GM23338 (cell line): ENCODE measurements around the gene SLX9. TPM values are rescaled to one million over a fixed set of nuclear protein-coding genes. Genes with fewer than 3 reads are reported as not detected.

Source experiments
- ATAC-seq: fragments of 200-7000 bp; cut with Tn5 transposase; 3 replicates; pipeline ENCODE4 v1.9.1; 2020
- DNase-seq: peaks from one replicate; pipeline ENCODE4 v3.0.0-alpha.2; 2015; ENCODE audit warnings: low spot score
- H2AFZ ChIP-seq: fragments of 200-600 bp; sonication (generic); 2 replicates; pipeline ENCODE4 v1.8.0; 2016; ENCODE audit warnings: antibody characterized with exemption, mild to moderate bottlenecking, moderate library complexity
- H3F3A ChIP-seq: fragments of 200-600 bp; sonication (generic); replicated peaks from 2 replicates; pipeline ENCODE4 v1.8.0; 2017; ENCODE audit warnings: antibody characterized with exemption, mixed run types, low read depth
- H3K27ac ChIP-seq: fragments of 200-600 bp; sonication (generic); 2 replicates; pipeline ENCODE4 v1.6.1; 2016; ENCODE audit warnings: low read depth
- H3K27me3 ChIP-seq: fragments of 200-600 bp; sonication (generic); 2 replicates; pipeline ENCODE4 v1.8.0; 2016; ENCODE audit warnings: mild to moderate bottlenecking, mixed run types, moderate library complexity; ENCODE audit not compliant: insufficient read depth
- H3K36me3 ChIP-seq: fragments of 200-600 bp; sonication (generic); 2 replicates; pipeline ENCODE4 v1.8.0; 2016; ENCODE audit warnings: mild to moderate bottlenecking; ENCODE audit not compliant: insufficient read depth
- H3K4me1 ChIP-seq: fragments of 200-600 bp; sonication (generic); 2 replicates; pipeline ENCODE4 v1.8.0; 2016; ENCODE audit warnings: mild to moderate bottlenecking, moderate library complexity; ENCODE audit not compliant: insufficient read depth
- H3K4me2 ChIP-seq: fragments of 200-600 bp; sonication (generic); 2 replicates; pipeline ENCODE4 v1.7.1; 2017; ENCODE audit warnings: mixed run types
- H3K4me3 ChIP-seq: fragments of 200-600 bp; sonication (generic); 2 replicates; pipeline ENCODE4 v1.6.1; 2016; ENCODE audit warnings: mixed run types
- H3K79me2 ChIP-seq: fragments of 200-600 bp; sonication (generic); replicated peaks from 2 replicates; pipeline ENCODE4 v1.8.0; 2017; ENCODE audit warnings: mild to moderate bottlenecking; ENCODE audit not compliant: insufficient read depth
- H3K9me2 ChIP-seq: fragments of 200-600 bp; sonication (generic); 2 replicates; pipeline ENCODE4 v1.8.0; 2017; ENCODE audit not compliant: insufficient read depth
- H4K20me1 ChIP-seq: fragments of 200-600 bp; sonication (generic); replicated peaks from 2 replicates; pipeline ENCODE4 v1.8.0; 2017; ENCODE audit warnings: mild to moderate bottlenecking; ENCODE audit not compliant: insufficient read depth
- H3K27ac Mint-ChIP-seq: 2 replicates; pipeline ENCODE4 v1.8.0; 2020; ENCODE audit warnings: inconsistent platforms, mild to moderate bottlenecking, moderate library complexity, mixed read lengths
- H3K27me3 Mint-ChIP-seq: 3 replicates; pipeline ENCODE4 v1.8.0; 2022; ENCODE audit warnings: low read depth, mild to moderate bottlenecking, moderate library complexity, mixed read lengths, inconsistent platforms; ENCODE audit not compliant: insufficient read depth, poor library complexity
- H3K36me3 Mint-ChIP-seq: 3 replicates; pipeline ENCODE4 v1.8.0; 2021; ENCODE audit warnings: low read depth, mild to moderate bottlenecking, inconsistent platforms, moderate library complexity, mixed read lengths
- H3K4me1 Mint-ChIP-seq: 3 replicates; pipeline ENCODE4 v1.8.0; 2020; ENCODE audit warnings: mild to moderate bottlenecking, inconsistent platforms, mixed read lengths
- H3K4me3 Mint-ChIP-seq: 3 replicates; pipeline ENCODE4 v1.8.0; 2021; ENCODE audit warnings: moderate library complexity, mild to moderate bottlenecking, inconsistent platforms, mixed read lengths
- H3K9me3 Mint-ChIP-seq: 3 replicates; pipeline ENCODE4 v1.8.0; 2020; ENCODE audit warnings: moderate library complexity, mild to moderate bottlenecking, inconsistent platforms, mixed read lengths
- CREB1 ChIP-seq: fragments of 250-450 bp; sonication (Bioruptor Pico); IDR thresholded peaks from 2 replicates; pipeline ENCODE4 v1.5.0; 2020; ENCODE audit warnings: low read depth, mild to moderate bottlenecking, moderate library complexity
- CTCF ChIP-seq, 2 experiments: fragments of 200-600 bp in 1 of 2; sonication (generic) in 1 of 2; conservative IDR thresholded peaks; 2 replicates each; pipeline versions ENCODE4 v1.5.1 to v1.6.1; 2016 to 2017; ENCODE audit warnings: antibody characterized with exemption in 2 of 2, low read depth in 2 of 2, mild to moderate bottlenecking in 2 of 2, moderate library complexity in 1 of 2
- ETS1 ChIP-seq: IDR thresholded peaks from 2 replicates; pipeline ENCODE4 v1.6.1; 2016; ENCODE audit warnings: antibody characterized with exemption
- EZH2 ChIP-seq: fragments of 200-600 bp; sonication (generic); IDR thresholded peaks from one replicate; pipeline ENCODE4 v1.8.0; 2017; ENCODE audit warnings: antibody characterized with exemption, mild to moderate bottlenecking, low read depth; ENCODE audit not compliant: unreplicated experiment
- EZH2phosphoT487 ChIP-seq: fragments of 200-600 bp; sonication (generic); IDR thresholded peaks from one replicate; pipeline ENCODE4 v1.8.1; 2018; ENCODE audit warnings: antibody characterized with exemption; ENCODE audit not compliant: unreplicated experiment
- JUNB ChIP-seq: IDR thresholded peaks from one replicate; pipeline ENCODE4 v1.6.1; 2016; ENCODE audit warnings: antibody characterized with exemption; ENCODE audit not compliant: unreplicated experiment
- NANOG ChIP-seq: IDR thresholded peaks from 2 replicates; pipeline ENCODE4 v1.6.1; 2016; ENCODE audit warnings: antibody characterized with exemption, borderline replicate concordance
- POLR2AphosphoS5 ChIP-seq: IDR thresholded peaks from 2 replicates; pipeline ENCODE4 v1.6.1; 2016; ENCODE audit warnings: antibody characterized with exemption, low read depth
- STAT1 ChIP-seq: IDR thresholded peaks from one replicate; pipeline ENCODE4 v1.6.1; 2016; ENCODE audit warnings: antibody characterized with exemption; ENCODE audit not compliant: unreplicated experiment
- ZNF114 ChIP-seq: fragments of 250-450 bp; sonication (Bioruptor Pico); IDR thresholded peaks from 2 replicates; pipeline ENCODE4 v1.5.0; 2020; ENCODE audit warnings: mild to moderate bottlenecking, moderate library complexity
- ZNF331 ChIP-seq: fragments of 250-450 bp; sonication (Bioruptor Pico); IDR thresholded peaks from 2 replicates; pipeline ENCODE4 v1.5.0; 2020; ENCODE audit warnings: low read depth, mild to moderate bottlenecking, moderate library complexity
- polyA plus RNA-seq: library from polyadenylated mRNA; unstranded; fragments of >200 nt; fragmentation: Nextera tagmentation; extraction: Ambion mirVana; gene quantifications from 2 replicates; pipeline ENCODE4 v1.2.1, GENCODE V29; 2016
- total RNA-seq: library from RNA; depleted of rRNA; stranded (reverse); fragments of >200 nt; shearing (Covaris generic); gene quantifications from 2 replicates; pipeline ENCODE4 v1.2.3, GENCODE V29; 2014
- TF ChIP-seq, protein P1 (sequence below): IDR thresholded peaks from one replicate; pipeline ENCODE4 v1.6.1; 2018; ENCODE audit warnings: antibody characterized with exemption; ENCODE audit not compliant: unreplicated experiment
- TF ChIP-seq, protein P2 (sequence below): fragments of 250-450 bp; sonication (Bioruptor Pico); IDR thresholded peaks from 2 replicates; pipeline ENCODE4 v1.5.0; 2020; ENCODE audit warnings: mild to moderate bottlenecking, moderate library complexity

Gene SLX9
- total and polyA plus RNA-seq, 2 experiments from 2014 or later = 41.5 to 46.9 TPM

- peaks cover 30% of the 10 kb centered on the region for H4K20me1 ChIP-seq
- H3K9me2 ChIP-seq = no peaks in the 10 kb centered on the region
- H3K79me2 ChIP-seq = peaks cover 42% of the 10 kb centered on the region
- H3K9me3 Mint-ChIP-seq = no peaks in the 10 kb centered on the region
- no peak overlapping the region for H3K4me3 Mint-ChIP-seq
- H3K4me2 ChIP-seq = no peak overlapping the region
- no peak overlapping the region for H3K4me3 ChIP-seq
- H3K36me3 ChIP-seq = peaks cover 13% of the 10 kb centered on the region; the same call in 1 of the 2 replicates
- peaks cover 17% of the 10 kb centered on the region for H3K4me1 Mint-ChIP-seq
- H3K27me3 Mint-ChIP-seq = peaks cover 2% of the 10 kb centered on the region
- ATAC-seq (no peak), DNase-seq (no peak)
- H3F3A ChIP-seq = no peaks in the 10 kb centered on the region
- H3K27me3 ChIP-seq = no peaks in the 10 kb centered on the region
- H2AFZ ChIP-seq = no peak overlapping the region
- peaks cover 43% of the 10 kb centered on the region for H3K36me3 Mint-ChIP-seq
- peak overlapping the region; percentile 63; the same call in 1 of the 2 replicates for H3K27ac Mint-ChIP-seq
- H3K27ac ChIP-seq = no peak overlapping the region
- H3K4me1 ChIP-seq = no peaks in the 10 kb centered on the region
- no peak for TF ChIP-seq NANOG
- no peak for TF ChIP-seq STAT1
- TF ChIP-seq, protein P1, sequence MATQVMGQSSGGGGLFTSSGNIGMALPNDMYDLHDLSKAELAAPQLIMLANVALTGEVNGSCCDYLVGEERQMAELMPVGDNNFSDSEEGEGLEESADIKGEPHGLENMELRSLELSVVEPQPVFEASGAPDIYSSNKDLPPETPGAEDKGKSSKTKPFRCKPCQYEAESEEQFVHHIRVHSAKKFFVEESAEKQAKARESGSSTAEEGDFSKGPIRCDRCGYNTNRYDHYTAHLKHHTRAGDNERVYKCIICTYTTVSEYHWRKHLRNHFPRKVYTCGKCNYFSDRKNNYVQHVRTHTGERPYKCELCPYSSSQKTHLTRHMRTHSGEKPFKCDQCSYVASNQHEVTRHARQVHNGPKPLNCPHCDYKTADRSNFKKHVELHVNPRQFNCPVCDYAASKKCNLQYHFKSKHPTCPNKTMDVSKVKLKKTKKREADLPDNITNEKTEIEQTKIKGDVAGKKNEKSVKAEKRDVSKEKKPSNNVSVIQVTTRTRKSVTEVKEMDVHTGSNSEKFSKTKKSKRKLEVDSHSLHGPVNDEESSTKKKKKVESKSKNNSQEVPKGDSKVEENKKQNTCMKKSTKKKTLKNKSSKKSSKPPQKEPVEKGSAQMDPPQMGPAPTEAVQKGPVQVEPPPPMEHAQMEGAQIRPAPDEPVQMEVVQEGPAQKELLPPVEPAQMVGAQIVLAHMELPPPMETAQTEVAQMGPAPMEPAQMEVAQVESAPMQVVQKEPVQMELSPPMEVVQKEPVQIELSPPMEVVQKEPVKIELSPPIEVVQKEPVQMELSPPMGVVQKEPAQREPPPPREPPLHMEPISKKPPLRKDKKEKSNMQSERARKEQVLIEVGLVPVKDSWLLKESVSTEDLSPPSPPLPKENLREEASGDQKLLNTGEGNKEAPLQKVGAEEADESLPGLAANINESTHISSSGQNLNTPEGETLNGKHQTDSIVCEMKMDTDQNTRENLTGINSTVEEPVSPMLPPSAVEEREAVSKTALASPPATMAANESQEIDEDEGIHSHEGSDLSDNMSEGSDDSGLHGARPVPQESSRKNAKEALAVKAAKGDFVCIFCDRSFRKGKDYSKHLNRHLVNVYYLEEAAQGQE = no peak
- no peak for TF ChIP-seq CREB1 (CRISPR knock-in tag)
- TF ChIP-seq, protein P2, sequence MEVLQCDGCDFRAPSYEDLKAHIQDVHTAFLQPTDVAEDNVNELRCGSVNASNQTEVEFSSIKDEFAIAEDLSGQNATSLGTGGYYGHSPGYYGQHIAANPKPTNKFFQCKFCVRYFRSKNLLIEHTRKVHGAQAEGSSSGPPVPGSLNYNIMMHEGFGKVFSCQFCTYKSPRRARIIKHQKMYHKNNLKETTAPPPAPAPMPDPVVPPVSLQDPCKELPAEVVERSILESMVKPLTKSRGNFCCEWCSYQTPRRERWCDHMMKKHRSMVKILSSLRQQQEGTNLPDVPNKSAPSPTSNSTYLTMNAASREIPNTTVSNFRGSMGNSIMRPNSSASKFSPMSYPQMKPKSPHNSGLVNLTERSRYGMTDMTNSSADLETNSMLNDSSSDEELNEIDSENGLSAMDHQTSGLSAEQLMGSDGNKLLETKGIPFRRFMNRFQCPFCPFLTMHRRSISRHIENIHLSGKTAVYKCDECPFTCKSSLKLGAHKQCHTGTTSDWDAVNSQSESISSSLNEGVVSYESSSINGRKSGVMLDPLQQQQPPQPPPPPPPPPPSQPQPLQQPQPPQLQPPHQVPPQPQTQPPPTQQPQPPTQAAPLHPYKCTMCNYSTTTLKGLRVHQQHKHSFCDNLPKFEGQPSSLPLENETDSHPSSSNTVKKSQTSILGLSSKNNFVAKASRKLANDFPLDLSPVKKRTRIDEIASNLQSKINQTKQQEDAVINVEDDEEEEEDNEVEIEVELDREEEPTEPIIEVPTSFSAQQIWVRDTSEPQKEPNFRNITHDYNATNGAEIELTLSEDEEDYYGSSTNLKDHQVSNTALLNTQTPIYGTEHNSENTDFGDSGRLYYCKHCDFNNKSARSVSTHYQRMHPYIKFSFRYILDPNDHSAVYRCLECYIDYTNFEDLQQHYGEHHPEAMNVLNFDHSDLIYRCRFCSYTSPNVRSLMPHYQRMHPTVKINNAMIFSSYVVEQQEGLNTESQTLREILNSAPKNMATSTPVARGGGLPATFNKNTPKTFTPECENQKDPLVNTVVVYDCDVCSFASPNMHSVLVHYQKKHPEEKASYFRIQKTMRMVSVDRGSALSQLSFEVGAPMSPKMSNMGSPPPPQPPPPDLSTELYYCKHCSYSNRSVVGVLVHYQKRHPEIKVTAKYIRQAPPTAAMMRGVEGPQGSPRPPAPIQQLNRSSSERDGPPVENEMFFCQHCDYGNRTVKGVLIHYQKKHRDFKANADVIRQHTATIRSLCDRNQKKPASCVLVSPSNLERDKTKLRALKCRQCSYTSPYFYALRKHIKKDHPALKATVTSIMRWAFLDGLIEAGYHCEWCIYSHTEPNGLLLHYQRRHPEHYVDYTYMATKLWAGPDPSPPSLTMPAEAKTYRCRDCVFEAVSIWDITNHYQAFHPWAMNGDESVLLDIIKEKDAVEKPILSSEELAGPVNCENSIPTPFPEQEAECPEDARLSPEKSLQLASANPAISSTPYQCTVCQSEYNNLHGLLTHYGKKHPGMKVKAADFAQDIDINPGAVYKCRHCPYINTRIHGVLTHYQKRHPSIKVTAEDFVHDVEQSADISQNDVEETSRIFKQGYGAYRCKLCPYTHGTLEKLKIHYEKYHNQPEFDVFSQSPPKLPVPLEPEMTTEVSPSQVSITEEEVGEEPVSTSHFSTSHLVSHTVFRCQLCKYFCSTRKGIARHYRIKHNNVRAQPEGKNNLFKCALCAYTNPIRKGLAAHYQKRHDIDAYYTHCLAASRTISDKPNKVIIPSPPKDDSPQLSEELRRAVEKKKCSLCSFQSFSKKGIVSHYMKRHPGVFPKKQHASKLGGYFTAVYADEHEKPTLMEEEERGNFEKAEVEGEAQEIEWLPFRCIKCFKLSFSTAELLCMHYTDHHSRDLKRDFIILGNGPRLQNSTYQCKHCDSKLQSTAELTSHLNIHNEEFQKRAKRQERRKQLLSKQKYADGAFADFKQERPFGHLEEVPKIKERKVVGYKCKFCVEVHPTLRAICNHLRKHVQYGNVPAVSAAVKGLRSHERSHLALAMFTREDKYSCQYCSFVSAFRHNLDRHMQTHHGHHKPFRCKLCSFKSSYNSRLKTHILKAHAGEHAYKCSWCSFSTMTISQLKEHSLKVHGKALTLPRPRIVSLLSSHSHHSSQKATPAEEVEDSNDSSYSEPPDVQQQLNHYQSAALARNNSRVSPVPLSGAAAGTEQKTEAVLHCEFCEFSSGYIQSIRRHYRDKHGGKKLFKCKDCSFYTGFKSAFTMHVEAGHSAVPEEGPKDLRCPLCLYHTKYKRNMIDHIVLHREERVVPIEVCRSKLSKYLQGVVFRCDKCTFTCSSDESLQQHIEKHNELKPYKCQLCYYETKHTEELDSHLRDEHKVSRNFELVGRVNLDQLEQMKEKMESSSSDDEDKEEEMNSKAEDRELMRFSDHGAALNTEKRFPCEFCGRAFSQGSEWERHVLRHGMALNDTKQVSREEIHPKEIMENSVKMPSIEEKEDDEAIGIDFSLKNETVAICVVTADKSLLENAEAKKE (CRISPR knock-in tag) = no peak
- no peak for TF ChIP-seq ZNF331 (CRISPR knock-in tag)
- TF ChIP-seq ETS1 = no peak
- TF ChIP-seq CTCF (conservative IDR thresholded peaks at IDR 0.05; ENCODE audit: low read depth in 2 of 2) = no peak
- no peak for TF ChIP-seq EZH2phosphoT487
- no peak for TF ChIP-seq ZNF114 (CRISPR knock-in tag)
- no peak for TF ChIP-seq EZH2
- no peak for TF ChIP-seq POLR2AphosphoS5
- no peak for TF ChIP-seq JUNB
These were observed 26.6 kb downstream of the SLX9 start for GRCh38 chr21:44966135-44967081.
